Posterior cingulate gyrus (tissue), 11 donors: Measurements from ENCODE around the gene SUN3.

Source experiments
- DNase-seq, 10 donors: peaks; one replicate each; pipeline versions ENCODE4 v3.0.0 to v3.0.0-alpha.2; 2020 to 2021; ENCODE audit warnings: mixed read lengths in 3 of 10
- intact Hi-C: fragments of 100-400 bp; cut with DNase I; formaldehyde crosslinking; loops from one replicate; pipeline ENCODE4 v1.15.1; 2023

Gene SUN3, protein sequence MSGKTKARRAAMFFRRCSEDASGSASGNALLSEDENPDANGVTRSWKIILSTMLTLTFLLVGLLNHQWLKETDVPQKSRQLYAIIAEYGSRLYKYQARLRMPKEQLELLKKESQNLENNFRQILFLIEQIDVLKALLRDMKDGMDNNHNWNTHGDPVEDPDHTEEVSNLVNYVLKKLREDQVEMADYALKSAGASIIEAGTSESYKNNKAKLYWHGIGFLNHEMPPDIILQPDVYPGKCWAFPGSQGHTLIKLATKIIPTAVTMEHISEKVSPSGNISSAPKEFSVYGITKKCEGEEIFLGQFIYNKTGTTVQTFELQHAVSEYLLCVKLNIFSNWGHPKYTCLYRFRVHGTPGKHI

DNA sequence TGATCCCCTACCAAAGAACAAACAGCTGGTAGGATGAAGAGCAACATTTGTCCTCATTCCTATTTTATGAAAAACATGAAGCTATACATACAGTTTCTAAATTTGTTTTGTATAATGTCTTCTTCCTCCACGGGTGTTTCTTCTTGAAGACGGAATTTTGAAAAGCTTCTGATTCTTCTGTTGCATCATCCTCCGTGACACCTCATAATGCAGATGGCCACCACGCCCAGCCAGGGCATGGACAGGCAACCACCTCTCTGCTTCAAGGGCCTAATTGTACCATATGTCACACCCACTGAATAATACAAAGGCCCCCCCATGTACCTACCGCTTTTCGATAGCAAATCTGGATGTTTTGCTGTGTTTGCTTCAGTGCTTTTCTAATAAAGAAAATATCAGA lies at the start of gene SUN3:
Gene SUN3 (minus strand): TSS at position 170 of the 400 bp plus-strand sequence. CDS start 169 bp downstream, at position 1.
- no peak for DNase-seq
- intact Hi-C loops = no loop called here

DNA sequence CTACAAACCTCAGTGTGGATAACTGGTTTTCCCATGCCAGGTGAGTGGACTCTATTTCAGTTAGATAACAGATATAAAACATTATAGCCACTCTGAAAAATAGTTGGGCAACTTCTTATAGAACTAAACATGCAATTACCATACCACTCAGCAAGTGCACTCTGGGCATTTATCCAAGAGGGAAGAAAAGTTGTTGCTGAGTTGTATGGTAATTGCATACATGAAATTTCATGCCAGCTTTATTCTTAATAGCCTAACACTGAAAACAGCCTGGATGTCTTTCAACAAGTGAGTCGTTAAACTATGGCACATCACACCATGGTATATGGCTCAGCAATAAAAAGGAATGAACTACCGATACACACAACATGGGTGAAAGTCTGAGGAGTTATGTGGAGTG lies 49.6 kb upstream of the SUN3 start:
- intact Hi-C loops = no loop called here
- no peak for DNase-seq

DNA sequence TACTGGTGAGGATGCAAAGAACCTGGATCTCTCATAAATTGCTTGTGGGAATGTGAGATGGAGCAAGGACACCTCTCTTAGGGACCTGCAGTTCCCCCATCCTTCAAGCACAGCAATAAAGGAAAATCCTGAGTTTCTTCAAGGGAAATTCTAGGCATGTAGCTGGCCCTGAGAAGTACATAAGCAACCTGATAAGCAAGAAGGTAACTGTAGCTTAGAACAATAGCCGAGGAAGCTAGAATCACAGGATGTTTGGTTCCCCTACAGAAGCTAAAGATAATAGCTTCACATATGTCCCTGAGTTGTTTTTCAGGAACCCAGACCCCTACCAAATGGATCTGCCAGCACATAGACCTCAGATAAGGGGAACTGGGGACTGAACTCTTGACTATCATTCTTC lies 48.5 kb upstream of the SUN3 start:
- DNase-seq = no peak
- intact Hi-C loops = no loop called here

DNA sequence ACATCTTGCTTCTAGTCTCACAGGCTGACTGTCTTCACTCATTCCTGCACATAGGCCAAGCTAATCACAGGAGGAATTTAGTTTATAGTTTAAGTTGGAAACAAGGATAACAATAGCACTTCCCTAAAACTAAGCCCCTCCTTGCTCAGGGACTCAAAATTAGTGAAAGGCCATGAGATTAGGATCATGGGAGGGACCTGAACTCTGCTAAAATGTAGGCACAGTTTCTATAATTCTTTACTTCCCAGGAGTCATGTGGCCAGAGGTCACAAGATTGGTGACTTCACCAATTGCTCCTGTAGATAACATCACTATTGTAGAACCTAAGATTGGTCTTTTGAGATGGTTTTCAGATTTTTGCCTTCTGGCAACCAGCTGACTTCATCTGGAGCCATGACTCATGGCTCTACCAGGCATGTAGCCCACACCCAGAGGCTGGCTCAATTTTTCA lies 45.3 kb upstream of the SUN3 start:
- intact Hi-C loops = no loop called here
- DNase-seq = no peak

DNA sequence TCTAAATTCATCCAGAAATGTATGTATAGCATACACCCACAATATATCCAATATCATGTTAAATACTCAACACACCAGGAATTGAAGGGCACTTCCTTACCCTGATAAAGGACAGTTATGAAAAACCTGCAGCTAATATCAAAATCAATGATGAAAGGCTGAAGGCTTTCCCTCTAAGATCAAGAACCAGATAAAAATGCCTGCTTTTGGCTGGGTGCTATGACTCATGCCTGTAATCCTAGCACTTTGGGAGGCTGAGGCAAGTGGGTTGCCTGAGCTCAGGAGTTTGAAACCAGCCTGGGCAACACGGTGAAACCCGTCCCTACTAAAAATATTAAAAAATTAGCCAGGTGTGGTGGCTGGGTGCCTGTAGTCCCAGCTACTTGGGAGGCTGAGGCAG lies 38.6 kb upstream of the SUN3 start:
- intact Hi-C loops = no loop called here
- DNase-seq = no peak

DNA sequence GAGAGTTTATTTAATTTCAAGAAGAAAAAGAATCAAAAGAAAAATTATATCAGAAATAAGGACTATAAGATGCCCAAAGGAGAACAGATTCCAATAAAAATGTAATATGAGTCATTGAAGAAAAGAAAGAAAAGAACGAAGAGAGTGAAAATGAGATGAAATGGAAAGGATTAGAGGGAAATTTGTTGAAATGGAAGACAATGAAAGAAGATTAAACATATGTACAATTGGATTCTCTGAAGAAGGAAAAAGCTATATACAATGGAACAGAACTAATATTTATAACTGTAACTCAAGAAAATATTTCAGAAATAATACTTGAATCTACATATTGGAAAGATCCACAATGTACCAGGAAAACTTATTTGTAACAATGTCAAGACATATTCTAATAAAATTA lies 35.1 kb upstream of the SUN3 start:
- intact Hi-C loops = no loop called here
- no peak for DNase-seq

DNA sequence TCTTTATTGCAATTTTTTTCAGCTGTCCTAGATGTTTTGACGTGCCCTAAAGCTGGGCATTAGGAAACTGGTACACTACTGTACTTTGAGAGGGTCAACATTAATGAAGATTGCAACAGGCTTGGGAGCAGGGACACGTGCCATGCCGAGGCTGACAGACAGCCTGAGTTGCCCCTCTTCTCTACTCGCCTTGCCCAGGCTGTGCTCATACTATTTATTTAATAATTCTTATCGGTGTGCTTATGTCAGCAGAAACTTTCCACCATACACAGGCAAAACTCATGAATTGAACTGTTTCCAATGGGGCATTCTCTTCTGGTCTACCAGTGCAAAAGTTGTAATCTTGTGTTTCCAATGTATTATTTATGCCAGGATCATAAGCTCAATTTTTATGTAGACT lies 30.8 kb upstream of the SUN3 start:
- intact Hi-C loops = no loop called here
- no peak for DNase-seq

DNA sequence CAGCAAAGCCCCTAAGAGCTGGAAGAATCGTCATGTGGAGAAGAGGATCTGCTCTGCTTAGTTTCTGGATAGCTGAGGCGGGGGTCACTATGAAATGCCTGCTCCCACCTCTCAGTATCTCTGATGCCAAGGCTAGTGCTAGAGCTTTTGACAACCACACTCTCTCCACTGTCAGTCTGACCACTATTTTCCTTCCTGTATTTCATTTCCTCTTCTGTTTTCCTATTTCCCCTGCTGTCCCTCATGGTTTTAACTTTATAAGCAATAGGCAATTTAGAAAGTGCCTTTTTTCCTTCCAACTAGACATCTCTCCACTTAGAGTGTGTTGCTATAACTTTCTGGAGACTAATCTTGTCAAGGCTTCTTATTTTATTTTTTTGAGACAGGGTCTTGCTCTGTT lies 30.1 kb upstream of the SUN3 start:
- intact Hi-C loops = no loop called here
- DNase-seq = no peak

DNA sequence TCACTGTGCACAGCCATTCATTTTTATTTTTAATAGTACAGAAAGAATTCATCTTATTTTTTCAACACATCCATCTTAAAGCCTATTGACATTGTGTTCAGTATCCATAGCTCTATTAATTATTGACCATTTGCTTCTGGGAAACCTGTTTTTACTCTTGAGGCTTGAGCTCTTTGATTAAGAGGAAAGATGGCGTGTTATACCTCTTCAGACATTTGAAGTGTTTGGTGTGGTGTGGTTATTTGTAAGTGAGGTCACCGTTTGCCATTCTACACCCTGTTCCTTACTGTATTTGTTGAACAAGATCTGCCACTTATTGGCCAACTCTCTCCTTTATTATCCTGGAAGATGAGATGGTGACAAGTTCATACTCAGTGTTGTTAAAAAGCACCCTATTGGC lies 24.8 kb upstream of the SUN3 start:
- DNase-seq = no peak
- intact Hi-C loops = no loop called here

DNA sequence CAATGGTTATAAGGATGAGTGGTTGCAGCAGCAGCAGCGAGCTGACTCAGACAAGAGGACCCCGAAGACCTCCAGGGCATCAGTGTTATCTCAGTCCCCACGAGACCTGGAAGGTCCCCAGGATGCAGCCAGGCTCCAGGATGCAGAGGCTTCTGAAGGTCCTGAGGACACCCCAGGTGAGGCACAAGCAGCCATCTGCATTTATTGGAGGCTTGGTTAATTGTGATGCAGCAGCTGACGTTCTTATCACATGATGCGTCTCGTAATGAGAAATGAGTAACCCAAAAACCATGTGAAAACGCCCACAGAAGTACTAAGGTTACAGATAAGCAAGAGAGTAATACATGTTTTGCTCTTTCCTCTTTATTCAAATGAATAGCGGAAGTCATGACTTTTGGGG lies 23.8 kb upstream of the SUN3 start:
- intact Hi-C loops = no loop called here

DNA sequence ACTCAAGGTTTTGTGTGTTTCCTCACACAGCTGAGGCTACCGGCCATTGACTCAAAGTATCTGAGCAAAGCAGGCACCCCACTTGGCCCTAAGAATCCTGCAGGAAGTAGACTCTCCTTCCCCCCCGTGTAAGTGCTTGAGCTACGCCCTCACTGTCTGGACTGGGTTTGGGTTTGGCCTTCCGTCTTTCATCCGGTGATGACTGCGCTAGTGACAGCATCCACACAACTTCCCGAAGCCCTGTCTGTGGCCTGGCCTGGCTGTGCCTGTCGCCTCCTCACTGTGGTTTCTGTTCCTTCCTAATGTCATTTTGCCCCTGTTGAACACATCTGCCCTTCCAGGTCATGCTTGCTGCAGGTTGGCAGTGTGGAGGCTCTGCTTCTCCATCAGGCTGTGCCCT lies 20.9 kb upstream of the SUN3 start:
- DNase-seq = no peak
- intact Hi-C loops = no loop called here

More for the DNA sequence above, 23.8 kb upstream of the SUN3 start:
- DNase-seq = no peak

DNA sequence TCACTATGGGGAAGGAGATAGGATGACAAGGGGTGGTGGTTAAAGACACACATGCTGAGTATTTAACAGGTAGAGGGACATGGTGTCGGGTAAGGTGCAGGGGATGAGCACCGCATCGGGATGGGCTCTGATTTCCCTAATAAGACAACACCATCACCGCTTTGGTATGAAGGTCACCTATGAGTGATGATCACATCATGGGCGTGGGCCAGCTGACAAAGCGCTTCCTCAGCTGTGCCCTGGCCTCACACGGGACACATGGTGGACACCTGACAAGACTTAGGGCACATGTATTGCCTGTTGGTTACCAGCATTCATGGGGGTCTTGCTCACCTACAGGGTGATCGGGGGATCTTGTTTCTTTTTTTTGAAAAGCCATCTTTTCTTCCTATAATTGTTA lies 19.2 kb upstream of the SUN3 start:
- intact Hi-C loops = no loop called here
- DNase-seq = no peak

DNA sequence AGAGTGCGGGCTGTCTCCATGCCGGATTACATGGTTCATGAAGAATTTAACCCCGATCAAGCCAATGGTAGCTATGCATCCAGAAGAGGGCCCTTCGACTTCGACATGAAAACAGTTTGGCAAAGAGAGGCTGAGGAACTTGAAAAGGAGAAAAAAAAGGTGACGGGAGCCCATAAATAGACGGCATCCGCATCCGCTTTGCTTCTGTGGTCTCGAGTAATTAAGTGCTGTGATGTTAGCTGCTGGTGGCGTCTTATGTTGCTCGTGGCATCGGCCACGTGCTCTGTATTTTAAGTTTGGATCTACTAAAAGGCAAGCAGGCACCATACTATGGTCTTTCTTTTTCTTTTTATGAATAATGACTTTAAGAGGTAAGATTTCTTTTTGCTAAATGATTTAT lies 17.6 kb upstream of the SUN3 start:
- DNase-seq = no peak
- intact Hi-C loops = no loop called here

DNA sequence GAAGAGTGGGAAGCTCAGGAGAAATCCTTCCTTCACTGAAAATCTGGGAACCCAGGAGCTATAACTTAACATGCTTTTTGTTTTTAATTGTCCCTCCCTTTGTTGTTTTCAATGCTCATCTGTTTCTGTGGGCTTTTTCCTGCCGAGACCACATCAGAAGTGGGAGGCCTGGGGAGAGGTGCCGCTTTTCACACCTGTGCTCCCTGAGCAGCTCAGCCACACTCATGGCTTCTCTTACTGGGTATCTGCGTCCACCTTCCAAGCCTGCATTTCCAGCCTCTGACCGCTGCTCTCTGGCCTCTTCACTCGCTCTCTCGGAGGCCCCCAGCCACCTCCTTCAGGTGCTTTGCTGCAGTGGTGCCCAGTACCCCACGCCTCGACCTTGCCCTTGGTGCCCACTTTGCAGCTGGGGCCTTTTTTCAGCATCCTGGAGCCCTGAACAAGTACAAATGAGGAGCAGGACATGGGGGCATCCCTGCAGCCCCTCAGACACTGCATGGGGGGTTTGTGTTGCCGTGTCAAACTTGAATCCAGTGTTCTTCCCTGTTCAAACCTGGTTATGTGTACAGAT lies 16.4 kb upstream of the SUN3 start:
- no peak for DNase-seq

DNA sequence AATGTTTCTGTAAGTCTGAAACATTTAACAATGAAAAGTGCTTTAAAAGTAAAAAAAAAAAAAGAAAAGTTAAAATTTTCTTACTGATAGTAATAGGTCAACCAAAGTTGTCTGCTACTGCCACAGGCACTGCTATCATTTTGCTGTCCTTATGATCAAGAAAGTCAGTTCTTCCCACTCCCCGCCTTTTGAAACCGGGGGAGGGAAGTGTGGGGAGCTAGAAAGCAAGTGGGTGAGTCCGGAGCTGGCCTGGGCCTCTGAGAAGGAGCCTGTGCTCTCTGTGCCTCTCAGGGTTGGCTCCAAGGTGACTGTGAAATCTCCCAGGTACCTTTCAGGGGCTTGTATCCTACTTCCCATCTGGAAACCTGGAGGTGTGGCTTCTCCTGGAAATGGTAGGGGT lies 13.7 kb upstream of the SUN3 start:
- intact Hi-C loops = no loop called here
- DNase-seq = no peak

More for the DNA sequence above, 16.4 kb upstream of the SUN3 start:
- intact Hi-C loops = no loop called here

DNA sequence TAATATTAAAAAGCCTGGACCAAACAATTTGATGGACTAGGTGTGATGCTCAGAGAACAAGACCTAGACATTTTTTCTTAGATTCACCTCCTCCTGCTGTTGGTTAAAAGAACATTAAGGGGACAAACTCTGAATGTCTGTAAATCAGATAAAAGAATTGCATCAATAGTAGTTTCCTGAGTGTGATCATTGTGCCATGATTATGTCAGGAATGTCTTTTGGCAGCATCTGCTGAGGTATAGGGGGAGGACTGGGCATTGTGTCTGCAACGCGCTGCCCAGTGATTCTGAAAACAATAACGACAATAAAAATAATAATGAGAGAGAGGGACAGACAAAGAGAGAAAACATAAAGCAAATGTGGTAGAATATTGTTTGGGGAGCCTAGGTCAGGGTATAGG lies 13.3 kb upstream of the SUN3 start:
- intact Hi-C loops = no loop called here
- no peak for DNase-seq

DNA sequence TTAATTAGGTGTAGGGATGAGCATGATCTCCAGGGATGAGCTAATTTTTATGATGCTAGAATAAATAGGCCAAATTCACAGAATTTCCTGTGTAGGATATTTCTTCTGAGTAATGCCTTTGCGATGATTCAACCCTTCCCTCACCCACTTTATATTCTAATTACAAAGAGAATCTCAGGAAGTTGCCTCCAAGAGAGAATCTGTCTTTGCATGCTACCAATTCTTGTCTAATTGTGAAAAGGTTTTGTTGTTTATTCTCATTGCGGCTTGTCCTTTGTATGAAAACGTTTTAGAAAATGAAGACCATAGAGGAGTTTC lies 12.7 kb upstream of the SUN3 start:
- DNase-seq = no peak
- intact Hi-C loops = no loop called here

DNA sequence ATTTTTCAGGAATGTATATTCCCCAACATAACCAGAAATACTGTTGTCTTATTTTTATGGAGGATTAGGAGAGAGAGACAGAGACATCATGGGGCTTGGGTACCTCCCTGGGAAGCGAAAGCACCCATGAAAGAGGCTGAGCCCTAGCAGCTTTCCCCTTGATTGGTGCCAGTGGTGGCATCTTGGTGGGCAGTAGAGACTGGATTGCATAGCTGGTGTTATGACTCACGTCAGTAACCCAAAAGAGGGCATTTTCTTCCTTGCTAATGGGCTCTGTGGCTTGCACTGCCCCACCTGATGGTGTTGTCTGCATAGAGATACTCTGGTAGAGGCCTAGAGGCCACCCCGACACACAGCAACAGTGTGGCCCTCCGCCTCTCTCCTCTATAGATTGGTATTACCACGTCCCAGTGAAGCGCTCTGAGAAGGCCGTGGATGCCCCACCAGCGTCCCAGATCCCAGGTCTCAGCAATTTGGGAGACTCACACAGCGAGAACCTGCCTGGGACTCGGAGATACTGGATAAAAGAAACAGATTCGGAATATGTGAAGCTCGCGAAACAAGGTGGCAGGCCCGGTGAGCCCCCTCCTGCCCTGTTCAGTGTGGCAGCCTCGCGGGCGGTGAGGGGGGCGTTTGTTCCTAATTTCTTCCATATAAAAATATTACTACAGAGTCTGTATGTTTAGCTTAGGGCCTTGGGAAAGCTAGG lies 12.2 kb upstream of the SUN3 start:
- no peak for DNase-seq
- intact Hi-C loops = no loop called here

DNA sequence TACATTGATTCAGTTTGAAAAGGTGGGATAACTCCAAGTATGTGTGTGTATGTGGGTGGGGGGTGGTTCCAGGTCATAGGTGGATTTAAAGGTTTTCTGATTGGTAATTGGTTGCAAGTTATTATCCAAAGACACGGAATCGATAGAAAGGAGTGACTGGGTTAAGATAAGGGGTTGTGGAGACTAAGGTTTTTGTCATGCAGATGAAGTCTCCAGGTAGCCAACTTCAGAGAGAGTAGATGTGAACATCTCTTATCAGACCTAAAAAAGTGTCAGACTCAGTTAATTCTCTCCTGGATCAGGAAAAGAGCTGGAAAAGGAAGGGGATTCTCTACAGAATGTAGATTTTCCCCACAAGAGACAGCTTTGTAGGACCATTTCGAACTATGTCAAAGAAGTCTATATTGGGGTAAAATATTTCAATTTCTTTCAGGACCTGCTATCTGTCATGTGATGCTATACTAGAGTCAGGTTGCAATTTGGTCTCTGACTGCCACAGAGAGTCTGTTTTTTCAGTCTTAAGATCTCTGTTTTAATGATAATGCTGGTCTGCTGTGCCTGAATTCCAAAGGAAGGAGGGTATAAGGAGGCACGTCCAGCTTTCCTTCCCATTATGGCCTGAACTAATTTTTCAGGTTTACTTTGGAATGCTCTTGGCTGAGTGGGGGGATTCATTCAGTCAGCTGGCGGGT lies 10.1 kb upstream of the SUN3 start:
- DNase-seq = no peak
- intact Hi-C loops = loop anchor here (5.0 kb wide), 1 partner anchor 53 kb away; no protein-coding TSS in a partner anchor

DNA sequence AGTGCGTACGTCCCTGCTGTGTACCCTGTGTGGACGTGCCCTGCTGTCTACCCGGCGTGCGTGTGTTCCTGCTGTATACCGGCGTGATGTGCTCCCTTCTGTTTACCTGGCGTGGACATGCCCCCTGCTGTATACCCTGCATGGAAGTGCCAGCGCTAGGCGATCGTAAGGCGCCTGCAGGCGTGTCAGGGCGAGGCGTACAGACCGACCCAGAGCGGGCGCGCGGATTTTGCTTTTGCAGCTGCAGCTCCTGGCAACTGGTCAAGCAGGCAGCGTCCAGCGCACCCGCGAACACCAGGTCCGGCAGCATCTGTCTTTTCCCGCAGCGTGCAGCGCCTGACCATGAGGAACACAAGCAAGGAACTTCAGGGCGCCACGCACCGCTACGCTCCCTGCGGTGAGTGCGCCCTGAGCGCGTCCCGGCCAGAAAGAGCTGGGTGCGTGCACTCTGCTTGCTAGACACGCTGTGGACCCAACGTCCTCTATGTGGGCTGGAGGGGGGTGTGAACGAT lies 7.1 kb upstream of the SUN3 start:
- intact Hi-C loops = loop anchor here (5.0 kb wide), 1 partner anchor 56 kb away; no protein-coding TSS in a partner anchor
- peak in 6 of 10 donors; percentile 11 to 86 (median 16) for DNase-seq
